Measurements from ENCODE around the gene PAM. TPM values are rescaled to one million over a fixed set of nuclear protein-coding genes. Genes with fewer than 3 reads are reported as not detected.

PAM gene
- total RNA-seq, 1 donor from 2014 or later: 200 TPM

GRCh38 chr5:103075442-103075841 is 320.3 kb downstream of the PAM start:
- no peak overlapping the region for H3K4me3 ChIP-seq (ENCODE audit: low read depth, low read length)
- DNase-seq (ENCODE audit: low read depth): no peak
- no peak for TF ChIP-seq CTCF (conservative IDR thresholded peaks at IDR 0.05; ENCODE audit: low read depth, low read length)
